Bronchial epithelial cell (primary cell): ENCODE results near the gene GSG1. TPM values are rescaled to one million over a fixed set of nuclear protein-coding genes. Genes with fewer than 3 reads are reported as not detected.
A peak's percentile ranks its signal among the peaks of the same experiment; 100 is the strongest.

Experiments
- DNase-seq: peaks from one replicate; pipeline ENCODE4 v3.0.0-alpha.2; 2010; ENCODE audit warnings: low read depth
- FAIRE-seq: peaks from 2 replicates; lab custom pipeline; 2011; peaks lifted over from hg19 to GRCh38; lab: Jason Lieb, UNC
- H3K27me3 ChIP-seq: 2 replicates; pipeline ENCODE4 v1.5.1; 2011; ENCODE audit warnings: low read length; ENCODE audit not compliant: control insufficient read depth, insufficient read depth
- H3K36me3 ChIP-seq: 2 replicates; pipeline ENCODE4 v1.5.1; 2011; ENCODE audit warnings: low read length; ENCODE audit not compliant: control insufficient read depth, insufficient read depth
- H3K4me3 ChIP-seq: 2 replicates; pipeline ENCODE4 v1.5.1; 2011; ENCODE audit warnings: mild to moderate bottlenecking, low read depth, low read length, control low read depth
- CTCF ChIP-seq: IDR thresholded peaks from 2 replicates; pipeline ENCODE4 v1.5.1; 2011; ENCODE audit warnings: mild to moderate bottlenecking, moderate library complexity, low read length, control low read depth, inconsistent platforms; ENCODE audit not compliant: insufficient read depth, severe bottlenecking
- total RNA-seq: library from RNA; depleted of rRNA; stranded (reverse); fragments of >200 nt; gene quantifications from 2 replicates; pipeline ENCODE4 v1.2.1, GENCODE V29; 2014

Gene GSG1
- total RNA-seq, 1 donor from 2014 or later, result not detected

GRCh38 chr12:13106666-13107065 is 3.2 kb upstream of the GSG1 start:
- DNase-seq (peak; percentile 60), FAIRE-seq (no peak)

GRCh38 chr12:13105781-13106180 is 2.3 kb upstream of the GSG1 start:
- FAIRE-seq, result no peak
- H3K4me3 ChIP-seq, result no peak overlapping the region
- DNase-seq, result no peak
- H3K27me3 ChIP-seq, result no peaks in the 10 kb centered on the region
- H3K36me3 ChIP-seq, result no peaks in the 10 kb centered on the region
- TF ChIP-seq CTCF, result no peak

More at GRCh38 chr12:13106666-13107065, 3.2 kb upstream of the GSG1 start:
- Histone ChIP-seq H3K4me3 (no peak overlapping the region), H3K27me3 (no peaks in the 10 kb centered on the region), H3K36me3 (no peaks in the 10 kb centered on the region)
- TF ChIP-seq CTCF, result no peak

GRCh38 chr12:13104409-13104808 is 942 bp upstream of the GSG1 start:
- no peaks in the 10 kb centered on the region for H3K36me3 ChIP-seq
- DNase-seq (no peak), FAIRE-seq (no peak)
- no peak for TF ChIP-seq CTCF
- no peaks in the 10 kb centered on the region for H3K27me3 ChIP-seq
- no peak overlapping the region for H3K4me3 ChIP-seq

GRCh38 chr12:13102461-13103195 is 839 bp downstream of the GSG1 start:
- FAIRE-seq (no peak), DNase-seq (no peak)
- no peak overlapping the region for H3K4me3 ChIP-seq

GRCh38 chr12:13101821-13102375 is 1.6 kb downstream of the GSG1 start:
- no peak for TF ChIP-seq CTCF
- H3K27me3 ChIP-seq, result no peaks in the 10 kb centered on the region
- H3K36me3 ChIP-seq, result no peaks in the 10 kb centered on the region
- DNase-seq, result peak; percentile 69
- peak overlapping the region; percentile 48 for H3K4me3 ChIP-seq
- FAIRE-seq, result no peak

More at GRCh38 chr12:13102461-13103195, 839 bp downstream of the GSG1 start:
- TF ChIP-seq CTCF, result no peak
- Histone ChIP-seq H3K27me3 (no peaks in the 10 kb centered on the region), H3K36me3 (no peaks in the 10 kb centered on the region)
